ENCODE data around the gene DNAJC30. TPM values are rescaled to one million over a fixed set of nuclear protein-coding genes. Genes with fewer than 3 reads are reported as not detected.

DNAJC30 gene
- total RNA-seq, 1 experiment from 2014 or later: 8.5 TPM

DNA sequence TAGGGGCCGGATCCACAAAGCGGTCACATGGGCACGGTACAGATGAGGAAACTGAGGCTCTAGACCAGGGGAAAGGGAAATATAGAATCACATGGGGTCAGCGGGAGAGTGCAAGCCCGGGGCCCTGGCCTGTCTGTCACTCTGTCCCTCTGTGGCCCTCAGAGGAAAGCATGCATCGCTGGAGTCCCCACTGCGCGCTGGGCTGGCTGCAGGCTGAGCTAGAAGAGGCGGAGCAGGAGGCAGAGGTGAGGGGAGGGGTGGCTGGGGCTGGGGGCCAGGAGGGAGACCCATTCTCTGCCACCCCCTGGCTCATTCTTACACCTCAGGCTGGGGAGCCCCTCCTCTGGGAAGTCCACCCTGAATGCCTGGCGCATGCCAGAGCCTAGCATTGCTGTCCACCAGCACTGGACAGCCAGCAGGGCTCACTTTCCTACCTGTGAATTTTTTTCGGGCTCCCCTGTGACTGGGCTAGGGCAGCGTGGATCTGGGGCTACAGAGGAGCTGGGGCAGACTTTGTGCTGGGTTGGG is 13.3 kb downstream of the DNAJC30 start:
- DNase-seq (ENCODE audit: low read depth, low spot score) (no peak), ATAC-seq (no peak)
- H3K9me2 ChIP-seq (ENCODE audit: insufficient read depth): no peaks in the 10 kb centered on the region
- POLR2A ChIA-PET: interaction anchor here (0.9 kb wide), 1 partner anchor 46 kb away, joined by 4 read pairs; the partner anchor contains the start of gene MLXIPL
- CTCF ChIA-PET: interaction anchor here (1.1 to 2.2 kb wide), 3 partner anchors 40 to 65 kb away, joined by 3 to 8 read pairs (median 3); no protein-coding TSS in a partner anchor
- peaks cover 23 to 35% of the 10 kb centered on the region in 2 experiments for H3K4me1 ChIP-seq (ENCODE audit: control insufficient read depth in 1 of 2, insufficient read depth in 2 of 2, low read length in 2 of 2)
- no peaks in the 10 kb centered on the region for H3K27me3 ChIP-seq (ENCODE audit: insufficient read depth, low read length)
- H3K4me3 ChIP-seq (replicated peaks in 1 of 2; ENCODE audit: low read depth in 1 of 2, low read length in 2 of 2): no peak overlapping the region
- no TSS peak for BruUV-seq (replicated peaks)
- H3K9ac ChIP-seq (ENCODE audit: low read length): no peak overlapping the region
- H2AFZ ChIP-seq (ENCODE audit: low read depth, low read length, poor library complexity, severe bottlenecking): no peak overlapping the region
- H3K36me3 ChIP-seq (ENCODE audit: control insufficient read depth in 1 of 2, insufficient read depth in 2 of 2, low read length in 2 of 2): peaks cover 0 to 5% of the 10 kb centered on the region in 2 experiments; a peak in 1 of 4 replicates
- TF ChIP-seq EZH2 (IDR thresholded peaks at IDR 0.05) (no peak), ZFX (IDR thresholded peaks at IDR 0.05) (no peak), EZH2phosphoT487 (IDR thresholded peaks at IDR 0.05; ENCODE audit: borderline replicate concordance) (no peak)
- no peaks in the 10 kb centered on the region for H4K20me1 ChIP-seq (ENCODE audit: insufficient read depth)
- H3K79me2 ChIP-seq (ENCODE audit: insufficient read depth, low read length): no peaks in the 10 kb centered on the region
- RAD21 ChIA-PET (ENCODE audit: low non-redundant PET in 1 of 2, low total read pairs in 2 of 2, uncharacterized antibody in 2 of 2, unreplicated experiment in 2 of 2): interaction anchor here in 1 of 2 experiments (1.1 kb wide), 1 partner anchor 63 kb away, joined by 5 read pairs; no protein-coding TSS in a partner anchor
- intact Hi-C loops (cut with micrococcal nuclease): loop anchor here (2.0 to 10.0 kb wide), 2 partner anchors 45 to 55 kb away; partner anchors contain the start of gene MLXIPL
- H3K4me2 ChIP-seq (ENCODE audit: low read length): no peak overlapping the region
- no peak overlapping the region for H3K27ac ChIP-seq (ENCODE audit: low read depth, low read length)
- no peaks in the 10 kb centered on the region; a peak in 1 of 4 replicates for H3K9me3 ChIP-seq (ENCODE audit: control insufficient read depth in 1 of 2, insufficient read depth in 1 of 2, low read depth in 1 of 2, low read length in 2 of 2)

DNA sequence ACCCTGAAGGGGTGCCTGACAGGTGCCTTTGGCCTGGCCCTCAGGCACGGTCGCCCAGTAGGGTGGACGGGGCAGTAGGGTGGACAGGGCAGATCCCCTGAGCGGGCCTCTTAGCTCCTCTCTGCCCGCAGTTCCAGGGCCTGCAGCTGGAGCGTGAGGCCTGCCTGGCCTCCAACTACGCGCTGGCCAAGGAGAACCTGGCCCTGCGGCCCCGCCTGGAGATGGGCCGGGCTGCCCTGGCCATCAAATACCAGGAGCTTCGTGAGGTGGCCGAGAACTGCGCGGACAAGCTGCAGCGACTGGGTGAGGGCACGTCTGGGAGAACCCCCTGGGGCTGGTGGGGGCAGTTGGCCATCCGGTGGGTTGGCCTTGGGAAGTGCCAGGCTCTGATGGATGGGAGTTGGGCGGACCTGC is 14.0 kb downstream of the DNAJC30 start:
- no peaks in the 10 kb centered on the region for H4K20me1 ChIP-seq (ENCODE audit: insufficient read depth)
- H3K9ac ChIP-seq (ENCODE audit: low read length): no peak overlapping the region
- H3K9me2 ChIP-seq (ENCODE audit: insufficient read depth): no peaks in the 10 kb centered on the region
- H3K4me3 ChIP-seq (replicated peaks in 1 of 2; ENCODE audit: low read depth in 1 of 2, low read length in 2 of 2): no peak overlapping the region; a peak in 1 of 4 replicates
- no peaks in the 10 kb centered on the region for H3K79me2 ChIP-seq (ENCODE audit: insufficient read depth, low read length)
- H2AFZ ChIP-seq (ENCODE audit: low read depth, low read length, poor library complexity, severe bottlenecking): no peak overlapping the region
- DNase-seq (ENCODE audit: low read depth, low spot score): no peak
- ChIA-PET RAD21 (ENCODE audit: low non-redundant PET in 1 of 2, low total read pairs in 2 of 2, uncharacterized antibody in 2 of 2, unreplicated experiment in 2 of 2) (interaction anchor here in 1 of 2 experiments (1.1 kb wide), 1 partner anchor 62 kb away, joined by 5 read pairs; no protein-coding TSS in a partner anchor), POLR2A (interaction anchor here (0.9 to 1.4 kb wide), 3 partner anchors 8 to 45 kb away, joined by 3 to 4 read pairs (median 3); partner anchors contain the start of gene MLXIPL), CTCF (interaction anchor here (1.4 to 2.2 kb wide), 3 partner anchors 40 to 63 kb away, joined by 3 to 8 read pairs (median 3); no protein-coding TSS in a partner anchor)
- no peak overlapping the region for H3K27ac ChIP-seq (ENCODE audit: low read depth, low read length)
- H3K4me2 ChIP-seq (ENCODE audit: low read length): peak overlapping the region; percentile 95; the same call in 1 of the 2 replicates
- H3K4me1 ChIP-seq (ENCODE audit: control insufficient read depth in 1 of 2, insufficient read depth in 2 of 2, low read length in 2 of 2): peaks cover 28 to 39% of the 10 kb centered on the region in 2 experiments
- peaks cover 0 to 5% of the 10 kb centered on the region in 2 experiments; a peak in 1 of 4 replicates for H3K36me3 ChIP-seq (ENCODE audit: control insufficient read depth in 1 of 2, insufficient read depth in 2 of 2, low read length in 2 of 2)
- intact Hi-C loops (cut with micrococcal nuclease): loop anchor here (2.0 to 10.0 kb wide), 2 partner anchors 44 to 56 kb away; partner anchors contain the start of gene MLXIPL
- no peak for ATAC-seq
- TF ChIP-seq CBX3 (IDR thresholded peaks at IDR 0.05; ENCODE audit: low read depth) (no peak), EGR1 (IDR thresholded peaks at IDR 0.05; ENCODE audit: low read depth) (no peak), SIN3A (IDR thresholded peaks at IDR 0.05; ENCODE audit: low read depth) (no peak), EZH2 (IDR thresholded peaks at IDR 0.05) (no peak), POLR2AphosphoS5 (IDR thresholded peaks at IDR 0.05; ENCODE audit: low read depth, low read length) (no peak), ELF1 (IDR thresholded peaks at IDR 0.05; ENCODE audit: borderline replicate concordance, low read depth) (no peak), POLR2A (IDR thresholded peaks at IDR 0.05; ENCODE audit: borderline replicate concordance, extremely low read depth, insufficient read depth, insufficient read length) (no peak), REST (IDR thresholded peaks at IDR 0.05; ENCODE audit: low read depth) (no peak), RAD21 (IDR thresholded peaks at IDR 0.05; ENCODE audit: low read depth) (no peak), JUND (IDR thresholded peaks at IDR 0.05) (no peak), YY1 (IDR thresholded peaks at IDR 0.05; ENCODE audit: extremely low read depth, insufficient replicate concordance, low read depth, low read length) (no peak), SRF (IDR thresholded peaks at IDR 0.05; ENCODE audit: low read depth) (no peak)
- TF ChIP-seq, protein P1, sequence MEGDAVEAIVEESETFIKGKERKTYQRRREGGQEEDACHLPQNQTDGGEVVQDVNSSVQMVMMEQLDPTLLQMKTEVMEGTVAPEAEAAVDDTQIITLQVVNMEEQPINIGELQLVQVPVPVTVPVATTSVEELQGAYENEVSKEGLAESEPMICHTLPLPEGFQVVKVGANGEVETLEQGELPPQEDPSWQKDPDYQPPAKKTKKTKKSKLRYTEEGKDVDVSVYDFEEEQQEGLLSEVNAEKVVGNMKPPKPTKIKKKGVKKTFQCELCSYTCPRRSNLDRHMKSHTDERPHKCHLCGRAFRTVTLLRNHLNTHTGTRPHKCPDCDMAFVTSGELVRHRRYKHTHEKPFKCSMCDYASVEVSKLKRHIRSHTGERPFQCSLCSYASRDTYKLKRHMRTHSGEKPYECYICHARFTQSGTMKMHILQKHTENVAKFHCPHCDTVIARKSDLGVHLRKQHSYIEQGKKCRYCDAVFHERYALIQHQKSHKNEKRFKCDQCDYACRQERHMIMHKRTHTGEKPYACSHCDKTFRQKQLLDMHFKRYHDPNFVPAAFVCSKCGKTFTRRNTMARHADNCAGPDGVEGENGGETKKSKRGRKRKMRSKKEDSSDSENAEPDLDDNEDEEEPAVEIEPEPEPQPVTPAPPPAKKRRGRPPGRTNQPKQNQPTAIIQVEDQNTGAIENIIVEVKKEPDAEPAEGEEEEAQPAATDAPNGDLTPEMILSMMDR (IDR thresholded peaks at IDR 0.05 in 2 of 3, conservative IDR thresholded peaks at IDR 0.05 in 1 of 3; ENCODE audit: borderline replicate concordance in 1 of 3, insufficient read depth in 1 of 3, low read depth in 2 of 3, low read length in 2 of 3): no peak
- no peaks in the 10 kb centered on the region for H3K27me3 ChIP-seq (ENCODE audit: insufficient read depth, low read length)
- no peaks in the 10 kb centered on the region; a peak in 1 of 4 replicates for H3K9me3 ChIP-seq (ENCODE audit: control insufficient read depth in 1 of 2, insufficient read depth in 1 of 2, low read depth in 1 of 2, low read length in 2 of 2)
- no TSS peak for BruUV-seq (replicated peaks)

Data from HCT116 (cell line).